Subcutaneous adipose tissue (tissue), 4 donors: ENCODE results near the gene CACNB1. TPM values are rescaled to one million over a fixed set of nuclear protein-coding genes. Genes with fewer than 3 reads are reported as not detected.

Experiments used
- CTCF ChIP-seq: fragments of 450-650 bp; IDR thresholded peaks from one replicate; pipeline ENCODE4 v1.5.1; 2016; ENCODE audit warnings: low read depth, mild to moderate bottlenecking, control low read depth, antibody characterized with exemption, moderate library complexity
- total RNA-seq, 4 donors: library from RNA; depleted of rRNA; stranded (reverse); fragments of >200 nt; gene quantifications; one replicate each; pipeline ENCODE4 v1.1.0, GENCODE V29; 2016

Gene CACNB1
- total RNA-seq, 4 donors from 2014 or later: 2.6 to 7.3 (median 5.8) TPM

DNA sequence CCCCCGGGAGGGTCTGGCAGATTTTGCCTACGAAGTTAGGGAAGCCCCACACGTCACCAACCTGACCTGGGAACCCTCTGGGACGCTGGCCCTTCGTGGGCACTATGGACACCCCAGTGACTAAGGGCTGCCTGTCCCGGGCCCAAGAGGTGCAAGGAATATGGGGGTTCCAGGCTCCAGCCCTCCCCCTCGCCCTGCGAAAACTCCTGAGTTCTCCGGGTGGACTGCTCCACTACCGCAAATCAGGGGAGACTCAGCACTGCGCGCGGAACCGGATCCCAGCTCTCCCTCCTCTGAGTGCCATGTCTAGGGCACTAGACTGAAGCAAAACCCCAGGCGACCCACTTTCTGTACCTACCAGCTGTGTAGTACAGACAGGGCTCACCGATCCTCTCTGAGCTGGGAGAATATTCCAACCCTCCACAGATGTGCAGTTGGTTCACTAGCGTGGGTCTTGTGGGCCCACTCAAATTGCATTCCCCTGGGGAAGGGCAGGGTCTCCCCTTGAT, 31.6 kb downstream of the CACNB1 start, which contains the start of gene ARL5C:
TSS of gene ARL5C (minus strand) at position 321 of the 509 bp plus-strand sequence. CDS start 401 bp downstream, outside the sequence.
- TF ChIP-seq CTCF: no peak

DNA sequence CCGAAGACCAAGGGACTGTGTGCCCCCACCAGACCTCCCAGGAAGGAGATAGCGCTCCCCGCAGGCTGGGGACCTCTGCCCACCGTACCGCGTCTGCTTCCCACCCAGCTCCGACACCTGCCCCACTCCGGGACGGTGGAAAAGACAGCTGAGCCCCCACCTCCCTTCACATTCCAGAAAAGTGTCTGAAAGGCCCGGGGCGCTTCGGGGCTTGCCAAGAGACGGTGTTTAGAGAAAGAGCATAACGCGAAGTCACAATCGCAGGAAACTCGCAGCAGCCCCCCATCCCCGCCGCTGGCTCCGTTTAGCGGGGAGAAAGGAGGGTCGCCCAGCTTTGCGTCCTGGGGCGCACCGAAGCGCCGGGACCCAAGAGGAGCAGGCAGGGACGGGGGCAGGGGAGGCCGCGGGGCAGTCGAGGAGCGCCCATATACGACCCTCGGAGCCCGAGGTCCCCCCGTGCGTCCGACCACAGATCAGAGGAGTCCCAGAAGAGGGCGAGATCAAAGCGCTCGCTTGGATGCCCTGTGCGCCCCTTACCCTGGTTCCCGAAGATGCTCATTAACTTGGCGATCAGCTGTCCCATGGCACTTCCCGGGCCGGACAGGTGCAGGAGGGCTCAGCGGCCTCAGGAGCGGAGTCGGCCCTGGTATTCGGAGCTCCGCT, 32.2 kb downstream of the CACNB1 start:
- TF ChIP-seq CTCF: no peak

GRCh38 chr17:39164675-39165143, 32.8 kb downstream of the CACNB1 start:
- TF ChIP-seq CTCF: no peak

GRCh38 chr17:39161962-39162361, 35.5 kb downstream of the CACNB1 start:
- no peak for TF ChIP-seq CTCF

DNA sequence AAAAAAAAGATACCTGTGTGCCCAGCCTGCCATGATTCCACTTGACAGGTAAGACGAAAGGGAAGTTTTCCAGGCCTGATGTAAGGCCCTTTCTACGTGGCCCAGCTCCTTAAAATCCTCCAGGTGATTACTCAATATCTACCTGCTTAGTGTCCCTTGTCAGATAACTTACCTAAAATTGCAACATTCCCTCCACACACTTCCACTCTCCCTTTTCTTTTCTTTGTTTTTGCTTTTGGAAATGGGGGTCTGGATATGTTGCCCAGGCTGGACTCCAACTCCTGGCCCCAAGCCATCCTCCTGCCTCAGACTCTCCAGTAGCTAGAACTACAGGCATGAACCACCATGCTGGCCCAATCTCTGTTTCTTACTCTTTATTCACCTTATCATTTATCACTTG, 38.8 kb downstream of the CACNB1 start:
- no peak for TF ChIP-seq CTCF

GRCh38 chr17:39156491-39156890, 41.0 kb downstream of the CACNB1 start:
- TF ChIP-seq CTCF: no peak

DNA sequence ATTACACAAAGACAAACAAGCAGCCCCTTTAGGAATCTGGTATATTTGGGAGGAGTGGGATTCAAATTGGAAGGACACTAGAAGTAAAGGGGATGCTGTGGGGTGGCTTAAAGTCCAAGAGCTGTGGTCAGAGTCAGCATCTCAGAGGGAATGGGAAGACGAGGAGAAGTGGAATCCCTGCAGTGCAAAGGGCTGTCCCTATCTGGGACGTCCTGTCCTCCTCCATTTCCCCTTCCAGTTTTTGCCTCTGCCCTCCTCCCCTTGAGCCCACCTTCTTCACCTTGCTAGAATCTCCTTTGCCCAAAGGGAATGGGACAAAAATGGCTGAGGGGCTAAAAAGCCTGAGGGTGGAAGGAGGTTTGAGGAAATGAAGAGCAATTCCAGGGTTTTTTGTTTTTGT, 41.8 kb downstream of the CACNB1 start:
- no peak for TF ChIP-seq CTCF
